GM12891 (cell line): ENCODE measurements around the gene RETSAT.
"Not testable (repeated sequence)": the region's sequence is repeated elsewhere in the genome, so short reads cannot be mapped to it uniquely, and the experiment has no call there.

ENCODE experiments used
- PAX5 ChIP-seq: IDR thresholded peaks from 2 replicates; pipeline ENCODE4 v1.6.1; 2011; ENCODE audit warnings: low read length, moderate library complexity, mild to moderate bottlenecking; ENCODE audit not compliant: insufficient read depth, severe bottlenecking
- POLR2A ChIP-seq: IDR thresholded peaks from 2 replicates; pipeline ENCODE4 v1.6.1; 2011; ENCODE audit warnings: low read depth, low read length, control low read depth
- POLR2AphosphoS5 ChIP-seq: IDR thresholded peaks from 2 replicates; pipeline ENCODE4 v1.6.1; 2011; ENCODE audit warnings: low read depth, low read length, control low read depth
- POU2F2 ChIP-seq: IDR thresholded peaks from 2 replicates; pipeline ENCODE4 v1.6.1; 2011; ENCODE audit warnings: low read depth, mild to moderate bottlenecking, control low read depth, low read length, moderate library complexity
- TAF1 ChIP-seq: IDR thresholded peaks from 2 replicates; pipeline ENCODE4 v1.6.1; 2011; ENCODE audit warnings: low read depth, low read length, control low read depth

DNA sequence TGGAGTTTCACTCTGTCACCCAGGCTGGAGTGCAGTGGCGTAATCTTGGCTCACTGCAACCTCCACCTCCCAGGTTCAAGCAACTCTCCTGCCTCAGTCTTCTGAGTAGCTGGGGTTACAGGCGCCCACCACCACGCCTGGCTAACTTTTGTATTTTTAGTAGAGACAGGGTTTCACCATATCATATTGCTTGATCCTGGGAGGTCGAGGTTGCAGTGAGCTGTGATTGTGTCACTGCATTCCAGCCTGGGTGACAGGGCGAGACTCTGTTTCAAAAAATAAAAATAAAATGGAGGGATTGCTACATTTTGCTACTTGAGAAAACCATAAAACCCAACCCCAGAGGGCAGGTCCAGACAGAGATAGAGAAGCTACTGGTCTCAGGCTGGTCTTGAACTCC lies 28.8 kb upstream of the RETSAT start:
- not testable (repeated sequence) for TF ChIP-seq POLR2AphosphoS5, POLR2A, TAF1, POU2F2, PAX5
